ENCODE measurements around the gene BRK1. TPM values are rescaled to one million over a fixed set of nuclear protein-coding genes. Genes with fewer than 3 reads are reported as not detected.

The BRK1 gene
- total RNA-seq, 1 donor from 2014 or later: 126 TPM

- H3K4me1 Mint-ChIP-seq (ENCODE audit: low read depth, unreplicated experiment): no peaks in the 10 kb centered on the region
- no peak overlapping the region for H3K27ac Mint-ChIP-seq (ENCODE audit: unreplicated experiment)
- H3K36me3 Mint-ChIP-seq (ENCODE audit: unreplicated experiment): no peaks in the 10 kb centered on the region
- DNase-seq: no peak
- no peaks in the 10 kb centered on the region for H3K9me3 Mint-ChIP-seq (ENCODE audit: unreplicated experiment)
- H3K27me3 Mint-ChIP-seq (ENCODE audit: unreplicated experiment): no peaks in the 10 kb centered on the region
- no peak overlapping the region for H3K4me3 Mint-ChIP-seq (ENCODE audit: unreplicated experiment)
- no peak for TF ChIP-seq CTCF (IDR thresholded peaks at IDR 0.05; ENCODE audit: partially characterized antibody, unreplicated experiment)
Observed at GRCh38 chr3:10106919-10107318, 8.6 kb upstream of the BRK1 start.

- no peak for TF ChIP-seq CTCF (IDR thresholded peaks at IDR 0.05; ENCODE audit: partially characterized antibody, unreplicated experiment)
- H3K4me3 Mint-ChIP-seq (ENCODE audit: unreplicated experiment): no peak within 1 kb of the TSS
- H3K27ac Mint-ChIP-seq (ENCODE audit: unreplicated experiment): no peak within 1 kb of the TSS
- DNase-seq: no peak
- no peaks in the 10 kb centered on the region for H3K9me3 Mint-ChIP-seq (ENCODE audit: unreplicated experiment)
- no peaks in the 10 kb centered on the region for H3K36me3 Mint-ChIP-seq (ENCODE audit: unreplicated experiment)
- no peaks in the 10 kb centered on the region for H3K27me3 Mint-ChIP-seq (ENCODE audit: unreplicated experiment)
- H3K4me1 Mint-ChIP-seq (ENCODE audit: low read depth, unreplicated experiment): no peaks in the 10 kb centered on the region
Observed at GRCh38 chr3:10108091-10108490, 7.4 kb upstream of the BRK1 start, which contains the start of gene FANCD2OS. FANCD2OS (minus strand) TSS chr3:10108255; CDS start chr3:10104774, 3,481 bp downstream.

- H3K4me1 Mint-ChIP-seq (ENCODE audit: low read depth, unreplicated experiment): peaks cover 5% of the 10 kb centered on the region
- peaks cover 4% of the 10 kb centered on the region for H3K9me3 Mint-ChIP-seq (ENCODE audit: unreplicated experiment)
- H3K27me3 Mint-ChIP-seq (ENCODE audit: unreplicated experiment): peaks cover 2% of the 10 kb centered on the region
- DNase-seq: no peak
- no peaks in the 10 kb centered on the region for H3K36me3 Mint-ChIP-seq (ENCODE audit: unreplicated experiment)
- peak overlapping the region; percentile 100 for H3K4me3 Mint-ChIP-seq (ENCODE audit: unreplicated experiment)
- no peak for TF ChIP-seq CTCF (IDR thresholded peaks at IDR 0.05; ENCODE audit: partially characterized antibody, unreplicated experiment)
- peak overlapping the region; percentile 99 for H3K27ac Mint-ChIP-seq (ENCODE audit: unreplicated experiment)
Observed at GRCh38 chr3:10116138-10116460, 624 bp downstream of the BRK1 start.

GRCh38 chr3:10116928-10117327 lies 1.5 kb downstream of the BRK1 start:
- peak overlapping the region; percentile 99 for H3K27ac Mint-ChIP-seq (ENCODE audit: unreplicated experiment)

GRCh38 chr3:10119376-10119775 lies 3.9 kb downstream of the BRK1 start:
- H3K4me3 Mint-ChIP-seq (ENCODE audit: unreplicated experiment): no peak overlapping the region
- TF ChIP-seq CTCF (IDR thresholded peaks at IDR 0.05; ENCODE audit: partially characterized antibody, unreplicated experiment): no peak
- H3K27me3 Mint-ChIP-seq (ENCODE audit: unreplicated experiment): peaks cover 2% of the 10 kb centered on the region
- peaks cover 5% of the 10 kb centered on the region for H3K4me1 Mint-ChIP-seq (ENCODE audit: low read depth, unreplicated experiment)
- peaks cover 6% of the 10 kb centered on the region for H3K9me3 Mint-ChIP-seq (ENCODE audit: unreplicated experiment)
- no peaks in the 10 kb centered on the region for H3K36me3 Mint-ChIP-seq (ENCODE audit: unreplicated experiment)
- DNase-seq: no peak
- H3K27ac Mint-ChIP-seq (ENCODE audit: unreplicated experiment): no peak overlapping the region

More at GRCh38 chr3:10116928-10117327, 1.5 kb downstream of the BRK1 start:
- Mint-ChIP-seq H3K36me3 (ENCODE audit: unreplicated experiment) (no peaks in the 10 kb centered on the region), H3K27me3 (ENCODE audit: unreplicated experiment) (peaks cover 2% of the 10 kb centered on the region), H3K4me3 (ENCODE audit: unreplicated experiment) (peak overlapping the region; percentile 100), H3K4me1 (ENCODE audit: low read depth, unreplicated experiment) (peaks cover 5% of the 10 kb centered on the region), H3K9me3 (ENCODE audit: unreplicated experiment) (peaks cover 4% of the 10 kb centered on the region)
- TF ChIP-seq CTCF (IDR thresholded peaks at IDR 0.05; ENCODE audit: partially characterized antibody, unreplicated experiment): no peak
- no peak for DNase-seq
